Inflammatory macrophage treated with lipopolysaccharide for 1 hour (primary cell): Measurements from ENCODE around the gene PAK6.

ENCODE experiments used
- DNase-seq, 2 donors: peaks; one replicate each; pipeline ENCODE4 v3.0.0-alpha.2; 2020 to 2022

The PAK6 gene

GRCh38 chr15:40293905-40294895, 55.3 kb downstream of the PAK6 start:
- no peak for DNase-seq

- DNase-seq: no peak
These were observed 56.4 kb downstream of the PAK6 start for GRCh38 chr15:40295297-40295696.

- no peak for DNase-seq
These were observed 57.2 kb downstream of the PAK6 start for GRCh38 chr15:40295877-40296560.

- no peak for DNase-seq
These were observed 57.8 kb downstream of the PAK6 start for GRCh38 chr15:40296561-40297230.

- no peak for DNase-seq
These were observed 58.5 kb downstream of the PAK6 start for GRCh38 chr15:40297356-40297755.

GRCh38 chr15:40298216-40298935, 59.5 kb downstream of the PAK6 start:
- no peak for DNase-seq

GRCh38 chr15:40300367-40300766, 61.5 kb downstream of the PAK6 start:
- DNase-seq: no peak

- DNase-seq: no peak
These were observed 61.9 kb downstream of the PAK6 start for GRCh38 chr15:40300771-40301170.

GRCh38 chr15:40301467-40302179, 62.8 kb downstream of the PAK6 start:
- DNase-seq: no peak

GRCh38 chr15:40302288-40302886, 63.5 kb downstream of the PAK6 start:
- DNase-seq: no peak

GRCh38 chr15:40302981-40303380, 64.1 kb downstream of the PAK6 start:
- no peak for DNase-seq

- DNase-seq: no peak
These were observed 64.7 kb downstream of the PAK6 start for GRCh38 chr15:40303576-40303975.

GRCh38 chr15:40305281-40305680, 66.4 kb downstream of the PAK6 start:
- no peak for DNase-seq

- DNase-seq: peak in 1 of 2 donors; percentile 43
These were observed 67.5 kb downstream of the PAK6 start for GRCh38 chr15:40306371-40306770.

GRCh38 chr15:40306908-40307307, 68.0 kb downstream of the PAK6 start:
- no peak for DNase-seq

- peak; percentile 71 for DNase-seq
These were observed 68.8 kb downstream of the PAK6 start, which contains the start of gene PLCB2 for GRCh38 chr15:40307421-40308211. Gene PLCB2, minus strand, starts transcription at chr15:40307935. Its CDS starts 263 bp downstream, at chr15:40307672.

- DNase-seq: no peak
These were observed 70.5 kb downstream of the PAK6 start for GRCh38 chr15:40309344-40309862.

GRCh38 chr15:40310001-40310959, 71.4 kb downstream of the PAK6 start:
- DNase-seq: peak; percentile 47 to 64

GRCh38 chr15:40310993-40311392, 72.1 kb downstream of the PAK6 start:
- no peak for DNase-seq
